Epithelial cell of proximal tubule (primary cell): ENCODE results near the gene SREBF1. TPM values are rescaled to one million over a fixed set of nuclear protein-coding genes. Genes with fewer than 3 reads are reported as not detected.
"Not testable (repeated sequence)": the region's sequence is repeated elsewhere in the genome, so short reads cannot be mapped to it uniquely, and the experiment has no call there.

ENCODE experiments used
- DNase-seq: peaks from one replicate; pipeline ENCODE4 v3.0.0-alpha.2; 2011; ENCODE audit warnings: low read depth
- H3K4me3 ChIP-seq: 2 replicates; pipeline ENCODE4 v1.5.1; 2011; ENCODE audit warnings: low read depth, mild to moderate bottlenecking, low read length
- total RNA-seq: library from RNA; depleted of rRNA; stranded (reverse); fragments of >200 nt; gene quantifications from 2 replicates; pipeline ENCODE4 v1.2.3, GENCODE V29; 2015
- TF ChIP-seq, protein P1 (sequence below): conservative IDR thresholded peaks from 2 replicates; pipeline ENCODE4 v1.5.1; 2012; ENCODE audit warnings: low read depth, mild to moderate bottlenecking, low read length

Gene SREBF1
- total RNA-seq, 1 donor from 2014 or later: 58.3 TPM

DNA sequence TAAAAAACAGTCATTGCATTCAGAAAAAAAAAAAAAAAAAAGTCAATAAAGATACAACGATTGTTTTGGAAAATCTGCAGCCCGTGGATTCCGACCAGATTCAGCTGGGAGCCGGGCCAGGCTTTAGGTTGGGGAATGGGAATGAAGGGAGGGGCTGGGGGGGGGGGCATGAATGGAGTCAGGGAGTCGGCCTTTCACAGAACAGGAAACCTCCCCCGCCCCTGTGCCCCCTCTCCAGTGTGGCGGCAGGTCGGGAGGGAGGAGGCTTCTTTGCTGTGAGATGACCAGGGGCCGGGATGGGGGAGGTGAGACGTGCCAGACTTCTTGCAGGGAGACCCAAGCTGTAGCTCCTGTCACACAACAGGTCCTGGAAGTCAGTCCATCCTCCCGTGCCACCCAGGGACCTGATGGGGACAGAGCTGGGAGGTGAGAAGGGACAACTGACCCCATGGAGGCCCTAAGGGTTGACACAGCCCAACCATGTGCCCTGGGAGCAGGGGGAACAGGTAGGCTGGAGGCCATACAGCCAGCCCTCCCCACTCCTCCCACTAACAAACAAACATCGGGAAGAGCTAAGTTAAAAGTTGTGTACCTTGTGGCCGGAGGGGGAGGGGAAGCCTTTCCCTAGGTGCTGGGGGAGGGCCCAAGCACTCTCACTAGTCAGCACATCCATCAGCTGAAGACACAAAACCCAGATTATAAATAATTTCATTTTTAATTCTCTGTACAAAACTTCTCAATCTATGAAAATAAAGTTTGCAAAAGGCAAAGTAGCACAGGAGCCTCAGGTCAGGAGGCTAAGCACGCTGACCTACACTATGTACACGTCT is 25.2 kb downstream of the SREBF1 start:
- DNase-seq: no peak
- H3K4me3 ChIP-seq: no peak overlapping the region
- TF ChIP-seq, protein P1, sequence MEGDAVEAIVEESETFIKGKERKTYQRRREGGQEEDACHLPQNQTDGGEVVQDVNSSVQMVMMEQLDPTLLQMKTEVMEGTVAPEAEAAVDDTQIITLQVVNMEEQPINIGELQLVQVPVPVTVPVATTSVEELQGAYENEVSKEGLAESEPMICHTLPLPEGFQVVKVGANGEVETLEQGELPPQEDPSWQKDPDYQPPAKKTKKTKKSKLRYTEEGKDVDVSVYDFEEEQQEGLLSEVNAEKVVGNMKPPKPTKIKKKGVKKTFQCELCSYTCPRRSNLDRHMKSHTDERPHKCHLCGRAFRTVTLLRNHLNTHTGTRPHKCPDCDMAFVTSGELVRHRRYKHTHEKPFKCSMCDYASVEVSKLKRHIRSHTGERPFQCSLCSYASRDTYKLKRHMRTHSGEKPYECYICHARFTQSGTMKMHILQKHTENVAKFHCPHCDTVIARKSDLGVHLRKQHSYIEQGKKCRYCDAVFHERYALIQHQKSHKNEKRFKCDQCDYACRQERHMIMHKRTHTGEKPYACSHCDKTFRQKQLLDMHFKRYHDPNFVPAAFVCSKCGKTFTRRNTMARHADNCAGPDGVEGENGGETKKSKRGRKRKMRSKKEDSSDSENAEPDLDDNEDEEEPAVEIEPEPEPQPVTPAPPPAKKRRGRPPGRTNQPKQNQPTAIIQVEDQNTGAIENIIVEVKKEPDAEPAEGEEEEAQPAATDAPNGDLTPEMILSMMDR: no peak

DNA sequence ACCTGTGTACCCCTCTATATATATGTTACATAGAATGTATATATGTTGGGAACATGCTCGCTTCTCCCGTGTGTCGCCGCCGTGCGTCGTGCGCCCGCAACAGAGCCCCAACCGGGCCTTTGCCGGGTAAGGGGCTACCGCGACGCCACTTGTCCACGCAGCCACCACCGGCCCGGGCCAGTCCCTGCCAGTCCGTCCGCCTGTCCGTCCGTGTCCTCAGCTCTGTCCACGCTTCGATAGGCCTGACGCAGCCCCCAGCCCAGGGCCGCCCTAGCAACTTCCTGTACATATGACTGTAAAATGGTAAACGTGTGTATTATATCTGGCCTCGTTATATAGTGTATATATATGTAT is 25.9 kb downstream of the SREBF1 start:
- DNase-seq: no peak
- TF ChIP-seq, protein P1: no peak

DNA sequence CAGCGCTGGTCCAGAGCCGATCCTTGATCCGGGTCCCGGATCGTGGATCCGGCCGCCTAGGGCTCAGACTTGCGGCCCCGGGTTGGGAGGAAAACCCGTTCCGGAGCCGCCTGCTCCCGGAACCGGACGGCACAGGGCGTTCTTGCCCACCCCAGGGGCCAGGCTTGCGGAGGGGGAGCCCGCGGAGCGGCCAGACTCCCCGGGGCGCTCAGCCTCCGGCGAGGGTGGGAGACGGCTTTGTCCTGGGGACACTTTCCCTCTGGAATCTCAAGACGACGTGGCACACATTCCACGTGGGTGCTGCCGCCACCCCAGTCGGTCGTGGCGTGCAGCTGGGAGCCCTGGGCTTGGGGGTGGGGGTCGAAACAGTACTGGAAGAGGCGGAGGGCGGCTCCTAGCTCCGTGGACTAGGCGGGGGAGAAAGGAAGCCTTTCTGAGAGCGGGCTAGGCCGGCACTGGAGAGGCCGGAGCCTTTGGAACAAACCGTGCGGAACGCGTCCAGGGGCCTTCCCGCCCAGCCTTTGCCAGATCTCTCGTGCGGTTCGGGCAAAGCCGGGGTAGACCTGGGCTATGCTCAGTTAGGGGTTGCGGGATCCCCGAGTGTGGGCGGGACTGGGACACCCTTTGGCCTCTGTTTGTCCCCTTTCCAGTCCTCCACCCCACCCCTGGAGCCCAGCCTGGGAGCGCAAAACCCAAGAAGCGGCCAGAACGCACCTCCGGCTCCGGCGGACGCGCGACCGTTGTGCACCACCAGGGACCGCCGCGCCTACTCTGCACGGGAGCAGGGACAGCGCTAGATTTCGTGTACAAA is 26.5 kb downstream of the SREBF1 start:
- no peak overlapping the region for H3K4me3 ChIP-seq
- TF ChIP-seq, protein P1: no peak
- no peak for DNase-seq

More for the DNA sequence above, 25.9 kb downstream of the SREBF1 start:
- no peak overlapping the region for H3K4me3 ChIP-seq

GRCh38 chr17:17809531-17810083 is 27.2 kb downstream of the SREBF1 start:
- H3K4me3 ChIP-seq: no peak overlapping the region
- DNase-seq: no peak
- TF ChIP-seq, protein P1: no peak

DNA sequence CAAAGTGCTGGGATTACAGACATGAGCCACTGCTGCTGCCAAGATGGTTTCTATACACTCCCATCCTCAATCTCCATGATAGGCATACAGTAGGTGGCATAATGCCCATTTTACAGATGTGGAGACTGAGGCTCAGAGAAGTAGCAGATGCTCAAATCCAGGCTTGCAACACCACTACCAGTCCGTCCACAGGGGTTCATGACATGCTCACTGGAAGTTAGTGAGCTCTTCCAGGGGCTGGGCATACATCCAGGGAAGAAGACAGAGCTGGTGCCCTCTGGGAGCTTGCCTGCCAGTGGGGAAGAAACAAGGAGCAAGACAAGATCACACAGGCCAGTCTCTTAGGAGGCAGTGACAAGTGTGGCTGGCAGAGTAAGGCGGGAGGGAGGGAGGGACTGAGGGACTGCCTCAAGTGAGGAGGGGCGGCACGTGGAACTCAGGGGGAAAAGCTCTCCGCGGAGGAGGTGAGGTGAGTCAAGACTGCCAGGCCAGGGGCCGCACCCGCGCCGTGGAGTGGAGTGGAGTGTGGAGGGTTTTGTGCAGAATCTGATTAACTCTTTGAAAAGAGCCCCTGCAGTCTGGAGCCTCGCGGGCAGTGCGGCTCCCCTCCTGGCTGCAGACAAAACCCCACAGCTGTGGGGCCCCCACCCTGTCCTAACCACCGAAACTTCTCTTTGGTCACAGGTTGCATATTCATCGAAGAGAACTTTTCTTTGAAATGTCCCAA is 27.9 kb downstream of the SREBF1 start:
- no peak for DNase-seq
- TF ChIP-seq, protein P1: no peak
- H3K4me3 ChIP-seq: no peak overlapping the region

GRCh38 chr17:17808200-17808599 is 28.6 kb downstream of the SREBF1 start:
- H3K4me3 ChIP-seq, DNase-seq: not testable (repeated sequence)

DNA sequence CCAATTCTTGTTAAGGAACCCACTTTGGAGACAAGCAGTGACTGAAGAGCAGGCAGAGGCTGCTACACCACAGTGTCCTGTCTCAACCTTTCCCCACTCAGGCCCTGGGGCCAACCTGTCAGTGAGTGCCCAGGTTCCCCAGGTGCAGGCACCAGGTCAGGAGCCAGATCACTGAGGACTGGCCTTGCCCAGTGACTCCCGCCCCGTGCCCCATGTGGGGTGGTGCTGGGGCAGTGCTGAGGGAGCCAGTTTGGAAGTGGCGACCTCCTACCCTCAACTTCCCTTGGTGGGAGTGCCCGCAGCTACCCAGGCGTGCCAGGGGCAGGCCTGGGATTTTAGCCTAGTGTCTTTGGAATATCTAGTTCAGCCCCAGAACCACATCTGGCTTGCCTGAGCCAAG is 29.3 kb downstream of the SREBF1 start:
- TF ChIP-seq, protein P1: no peak
- no peak for DNase-seq
- H3K4me3 ChIP-seq: no peak overlapping the region
